Activated CD4-positive, CD25-positive, alpha-beta regulatory T cell treated with anti-CD3 and anti-CD28 coated beads, Interleukin-2, amount 50 U/mL, for 72 hours (primary cell): ENCODE measurements around the gene MTHFSD.
A peak's percentile ranks its signal among the peaks of the same experiment; 100 is the strongest.

Source experiments
- DNase-seq: peaks from one replicate; pipeline ENCODE4 v3.0.0; 2021

MTHFSD gene

GRCh38 chr16:86525696-86526095, 29.3 kb downstream of the MTHFSD start:
- DNase-seq: no peak

GRCh38 chr16:86524029-86524428, 31.0 kb downstream of the MTHFSD start:
- DNase-seq: no peak

- no peak for DNase-seq
Measured at GRCh38 chr16:86523166-86523740, 31.8 kb downstream of the MTHFSD start.

GRCh38 chr16:86522634-86523033, 32.4 kb downstream of the MTHFSD start:
- no peak for DNase-seq

- no peak for DNase-seq
Measured at GRCh38 chr16:86521236-86522197, 33.5 kb downstream of the MTHFSD start.

- no peak for DNase-seq
Measured at GRCh38 chr16:86520317-86521210, 34.5 kb downstream of the MTHFSD start.

- DNase-seq: peak; percentile 62
Measured at GRCh38 chr16:86519649-86520316, 35.3 kb downstream of the MTHFSD start.

- no peak for DNase-seq
Measured at GRCh38 chr16:86519007-86519648, 35.9 kb downstream of the MTHFSD start.

GRCh38 chr16:86517652-86518258, 37.3 kb downstream of the MTHFSD start:
- DNase-seq: no peak

GRCh38 chr16:86517033-86517432, 38.0 kb downstream of the MTHFSD start:
- DNase-seq: no peak

GRCh38 chr16:86516623-86517003, 38.4 kb downstream of the MTHFSD start:
- no peak for DNase-seq

- DNase-seq: no peak
Measured at GRCh38 chr16:86515777-86516622, 39.0 kb downstream of the MTHFSD start.

- no peak for DNase-seq
Measured at GRCh38 chr16:86515413-86515776, 39.6 kb downstream of the MTHFSD start.

GRCh38 chr16:86514481-86515376, 40.3 kb downstream of the MTHFSD start:
- DNase-seq: no peak

GRCh38 chr16:86513471-86514277, 41.4 kb downstream of the MTHFSD start:
- DNase-seq: no peak

GRCh38 chr16:86512860-86513470, 42.1 kb downstream of the MTHFSD start:
- no peak for DNase-seq

- DNase-seq: no peak
Measured at GRCh38 chr16:86512301-86512859, 42.7 kb downstream of the MTHFSD start.
